H1 (cell line): ENCODE measurements around the gene ABCG8. TPM values are rescaled to one million over a fixed set of nuclear protein-coding genes. Genes with fewer than 3 reads are reported as not detected.

Experiments used
- YY1 ChIP-seq: IDR thresholded peaks from 2 replicates; pipeline ENCODE4 v1.6.1; 2011; ENCODE audit warnings: low read depth, mild to moderate bottlenecking, low read length
- polyA plus RNA-seq, 7 experiments: library from polyadenylated mRNA; depleted of rRNA in 3 of 7; stranded (reverse) in 5 of 7; unstranded in 2 of 7; fragments of >200 nt in 5 of 7; fragments of 200-250 nt in 2 of 7; gene quantifications; 1 replicate in 5 of 7; 2 replicates in 1 of 7; 4 replicates in 1 of 7; pipeline versions ENCODE4 v1.2.1 to v1.2.3, GENCODE V29; 2011 to 2013; ENCODE audit warnings: missing spikeins in 2 of 7, mixed read lengths in 2 of 7
- total RNA-seq: library from RNA; stranded (reverse); fragmentation: NEBNext Ultra II Directional; extraction: Animal tissue kit (Norgen Biotek cat#: 25700); gene quantifications from 2 replicates; pipeline ENCODE4 v1.2.1, GENCODE V29; 2021
- TF ChIP-seq, protein P1 (sequence below), 3 experiments: IDR thresholded peaks; 1 replicate in 2 of 3; 2 replicates in 1 of 3; pipeline versions ENCODE4 v1.5.1 to v1.6.1; 2011; ENCODE audit warnings: low read length in 3 of 3, mild to moderate bottlenecking in 3 of 3, inconsistent platforms in 2 of 3, low read depth in 1 of 3, moderate library complexity in 1 of 3; ENCODE audit not compliant: insufficient read depth in 1 of 3; ENCODE audit errors: control extremely low read depth in 1 of 3

ABCG8 gene
- total and polyA plus RNA-seq, 2 of the 8 experiments (the other 6 are each of a cell fraction or from before 2014, with no cell fraction given), result not detected

DNA sequence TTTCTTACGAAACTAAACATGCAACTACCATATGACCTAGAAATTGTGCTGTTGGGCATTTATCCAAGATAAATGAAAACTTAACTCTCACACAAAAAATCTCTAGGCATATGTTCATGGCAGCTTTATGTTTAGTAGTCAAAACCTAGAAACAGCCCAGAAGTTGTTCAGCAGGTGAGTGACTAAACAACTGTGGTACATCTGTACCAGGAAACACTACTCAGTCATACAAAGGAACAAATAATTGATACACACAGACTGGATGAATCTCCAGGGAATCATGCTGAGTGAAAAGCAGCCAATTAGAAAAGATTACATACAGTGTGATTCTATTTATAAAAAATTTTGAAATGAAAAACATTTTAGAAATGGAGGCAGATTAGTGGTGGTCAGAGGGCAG is 35.7 kb upstream of the ABCG8 start (continued):
- no peak for TF ChIP-seq YY1
- TF ChIP-seq, protein P1, sequence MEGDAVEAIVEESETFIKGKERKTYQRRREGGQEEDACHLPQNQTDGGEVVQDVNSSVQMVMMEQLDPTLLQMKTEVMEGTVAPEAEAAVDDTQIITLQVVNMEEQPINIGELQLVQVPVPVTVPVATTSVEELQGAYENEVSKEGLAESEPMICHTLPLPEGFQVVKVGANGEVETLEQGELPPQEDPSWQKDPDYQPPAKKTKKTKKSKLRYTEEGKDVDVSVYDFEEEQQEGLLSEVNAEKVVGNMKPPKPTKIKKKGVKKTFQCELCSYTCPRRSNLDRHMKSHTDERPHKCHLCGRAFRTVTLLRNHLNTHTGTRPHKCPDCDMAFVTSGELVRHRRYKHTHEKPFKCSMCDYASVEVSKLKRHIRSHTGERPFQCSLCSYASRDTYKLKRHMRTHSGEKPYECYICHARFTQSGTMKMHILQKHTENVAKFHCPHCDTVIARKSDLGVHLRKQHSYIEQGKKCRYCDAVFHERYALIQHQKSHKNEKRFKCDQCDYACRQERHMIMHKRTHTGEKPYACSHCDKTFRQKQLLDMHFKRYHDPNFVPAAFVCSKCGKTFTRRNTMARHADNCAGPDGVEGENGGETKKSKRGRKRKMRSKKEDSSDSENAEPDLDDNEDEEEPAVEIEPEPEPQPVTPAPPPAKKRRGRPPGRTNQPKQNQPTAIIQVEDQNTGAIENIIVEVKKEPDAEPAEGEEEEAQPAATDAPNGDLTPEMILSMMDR (IDR thresholded peaks at IDR 0.05; ENCODE audit: control extremely low read depth in 1 of 3, insufficient read depth in 1 of 3, low read depth in 1 of 3, low read length in 3 of 3), result no peak
